Activated CD8-positive, alpha-beta memory T cell treated with anti-CD3 and anti-CD28 coated beads, Interleukin-2, amount 50 U/mL, for 4 hours (primary cell): ENCODE results near the gene AP5Z1.

Source experiments
- DNase-seq: peaks from one replicate; pipeline ENCODE4 v3.0.0-alpha.2; 2020

Gene AP5Z1

DNA sequence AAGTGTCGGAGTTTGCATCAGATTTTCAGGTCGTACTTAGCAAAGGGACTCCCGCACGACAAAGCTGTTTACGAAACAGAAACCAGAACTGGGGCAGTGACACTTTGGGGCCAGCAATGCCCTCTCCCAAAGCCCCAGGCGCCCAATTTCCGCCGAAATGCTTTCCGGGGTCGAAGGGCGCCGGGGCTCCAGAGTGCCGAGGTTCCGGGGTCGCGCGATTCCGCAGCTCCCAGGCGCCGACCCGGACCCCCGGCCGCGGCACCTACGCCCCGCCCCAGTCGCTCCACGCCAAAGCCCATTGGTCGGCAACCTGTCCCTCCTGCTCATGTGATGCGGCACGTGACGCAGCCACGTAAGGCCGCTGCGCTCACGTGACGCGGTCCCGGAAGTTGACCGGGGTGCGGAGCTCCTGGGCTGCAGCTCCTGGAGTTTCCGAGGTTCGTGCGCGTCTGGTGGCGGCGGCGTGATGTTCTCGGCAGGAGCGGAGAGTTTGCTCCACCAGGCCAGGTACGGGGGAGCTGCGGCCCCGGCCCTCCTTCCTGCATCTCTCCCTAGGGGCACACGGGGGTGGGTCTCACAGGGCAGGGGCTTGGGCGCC lies at the start of gene AP5Z1:
Gene AP5Z1, plus strand, starts transcription at position 374 of the 598 bp plus-strand sequence. Its CDS starts 93 bp downstream, at position 467.
- peak; percentile 95 for DNase-seq

DNA sequence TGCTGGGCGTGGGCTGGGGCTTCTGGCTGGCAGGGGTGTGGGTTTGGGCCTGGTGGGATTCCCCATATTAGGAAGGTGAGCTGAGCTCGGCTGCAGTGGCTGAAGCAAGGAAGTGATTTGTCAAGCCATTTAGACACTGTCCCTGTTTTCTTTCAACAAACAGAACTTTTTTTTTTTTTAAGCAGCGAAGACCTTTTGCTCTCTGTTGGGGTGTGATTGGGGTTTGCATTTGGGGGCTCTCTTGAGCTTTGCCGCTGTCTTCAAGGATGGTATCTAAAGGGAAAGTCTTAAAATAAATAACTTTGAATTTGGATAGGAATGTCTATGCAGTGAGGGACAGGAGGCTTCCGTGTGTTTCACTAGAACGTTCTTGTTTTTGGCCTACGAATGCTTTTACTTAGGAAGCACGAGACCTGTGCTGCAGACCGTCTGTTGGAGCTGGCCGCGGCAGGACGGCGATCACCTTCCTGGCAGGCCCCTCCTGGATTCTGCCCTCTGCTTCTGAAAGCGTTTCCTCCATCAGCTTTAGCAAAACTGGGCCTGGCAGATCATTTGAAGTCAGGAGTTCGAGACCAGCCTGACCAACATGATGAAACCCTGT lies 49.5 kb upstream of the AP5Z1 start:
- no peak for DNase-seq

DNA sequence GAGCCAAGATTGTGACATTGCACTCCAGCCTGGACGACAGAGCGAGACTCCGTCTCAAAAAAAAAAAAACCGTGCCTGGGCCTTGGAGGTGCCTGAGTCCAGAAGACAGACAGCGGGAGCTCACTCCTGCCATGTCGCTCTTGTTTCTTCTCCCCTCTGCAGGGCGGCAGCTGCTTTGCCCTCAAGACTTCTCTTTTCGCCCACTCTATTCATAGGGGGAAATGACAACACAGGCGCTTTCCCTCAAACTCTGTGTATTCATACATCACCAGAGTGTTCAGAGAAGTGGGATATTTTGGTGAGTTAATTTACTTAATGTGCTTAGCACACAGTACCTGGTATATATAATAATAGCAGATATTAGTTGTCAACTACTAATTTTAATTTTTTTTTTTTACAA lies 48.9 kb upstream of the AP5Z1 start:
- DNase-seq: no peak

DNA sequence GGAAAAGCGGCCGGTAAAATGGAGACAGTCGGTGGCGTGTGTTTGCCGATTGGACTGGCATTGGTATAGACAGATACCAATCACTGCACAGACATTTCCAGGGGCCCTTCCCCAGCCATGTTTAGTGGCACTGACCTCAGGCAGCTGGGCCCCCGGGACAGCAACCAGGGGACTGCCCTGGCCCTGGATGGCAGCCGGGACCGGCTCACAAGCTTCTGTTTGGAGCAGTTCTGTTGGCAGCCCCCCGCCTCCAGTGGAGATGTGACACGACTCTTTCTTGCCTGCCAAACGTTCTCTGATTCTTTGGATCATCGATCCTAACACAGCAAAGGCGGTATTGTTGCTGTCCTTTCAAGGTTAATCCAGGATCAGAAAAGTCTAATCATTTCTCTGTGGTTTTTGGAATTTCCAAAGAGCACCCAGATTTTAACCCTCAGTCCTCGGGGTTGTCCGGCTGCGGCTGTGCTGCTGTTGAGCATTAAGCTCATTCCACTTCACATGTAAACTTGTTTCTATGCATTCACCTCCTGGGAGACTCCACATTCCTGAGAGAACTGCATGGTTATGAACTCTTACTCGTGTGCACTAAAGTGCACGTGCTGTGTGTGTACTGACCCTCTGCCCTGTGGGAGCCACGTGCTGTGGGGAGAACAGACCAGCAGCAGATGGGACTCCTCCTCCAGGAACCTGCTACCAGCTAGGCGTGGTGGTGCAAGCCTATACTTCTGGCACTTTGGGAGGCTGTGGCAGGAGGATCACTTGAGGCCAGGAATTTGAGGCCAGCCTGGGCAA lies 47.3 kb upstream of the AP5Z1 start:
- DNase-seq: no peak

DNA sequence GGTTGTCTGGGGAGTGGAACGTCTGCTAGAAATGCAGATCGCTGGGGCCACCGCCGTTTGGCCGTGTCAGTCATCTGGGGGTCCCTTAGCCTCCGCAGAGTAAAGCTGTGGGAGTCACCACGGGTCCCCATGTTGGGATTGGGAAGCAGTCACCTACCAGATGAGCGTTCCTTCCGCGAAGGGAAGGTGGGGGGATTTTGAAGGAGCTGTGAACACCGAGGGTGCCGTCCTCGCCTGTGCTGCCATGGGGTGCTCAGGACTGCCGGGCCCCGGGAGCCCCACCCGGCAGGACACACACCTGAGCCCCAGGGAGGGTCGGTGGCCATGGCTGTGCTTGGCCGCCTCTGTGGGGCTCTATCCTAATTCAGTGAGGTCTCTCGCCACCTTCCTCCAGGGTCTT lies 46.2 kb upstream of the AP5Z1 start:
- DNase-seq: no peak

DNA sequence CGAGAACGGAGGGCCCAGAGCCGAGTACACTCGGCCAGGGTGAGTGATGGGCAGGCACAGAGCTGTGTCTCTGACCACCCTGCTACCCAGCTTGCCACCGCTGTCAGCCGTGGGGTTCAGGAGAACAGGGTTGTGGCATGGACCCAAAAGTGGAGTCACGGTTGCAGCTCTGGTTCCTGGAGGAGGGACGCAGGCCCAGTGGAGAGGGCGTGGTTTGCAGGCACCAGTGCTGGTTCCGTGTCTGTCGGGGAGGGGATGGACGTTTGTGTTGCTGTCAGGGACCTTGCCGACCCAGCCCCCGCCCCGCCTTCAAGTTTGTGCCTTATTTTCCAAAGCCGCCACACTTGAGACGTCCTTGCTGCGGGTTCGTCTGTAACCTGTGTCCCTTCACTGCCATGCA lies 45.1 kb upstream of the AP5Z1 start:
- no peak for DNase-seq

- no peak for DNase-seq
Observed at GRCh38 chr7:4730971-4731370, 44.5 kb upstream of the AP5Z1 start.

- DNase-seq: no peak
Observed at GRCh38 chr7:4731803-4732202, 43.6 kb upstream of the AP5Z1 start.

DNA sequence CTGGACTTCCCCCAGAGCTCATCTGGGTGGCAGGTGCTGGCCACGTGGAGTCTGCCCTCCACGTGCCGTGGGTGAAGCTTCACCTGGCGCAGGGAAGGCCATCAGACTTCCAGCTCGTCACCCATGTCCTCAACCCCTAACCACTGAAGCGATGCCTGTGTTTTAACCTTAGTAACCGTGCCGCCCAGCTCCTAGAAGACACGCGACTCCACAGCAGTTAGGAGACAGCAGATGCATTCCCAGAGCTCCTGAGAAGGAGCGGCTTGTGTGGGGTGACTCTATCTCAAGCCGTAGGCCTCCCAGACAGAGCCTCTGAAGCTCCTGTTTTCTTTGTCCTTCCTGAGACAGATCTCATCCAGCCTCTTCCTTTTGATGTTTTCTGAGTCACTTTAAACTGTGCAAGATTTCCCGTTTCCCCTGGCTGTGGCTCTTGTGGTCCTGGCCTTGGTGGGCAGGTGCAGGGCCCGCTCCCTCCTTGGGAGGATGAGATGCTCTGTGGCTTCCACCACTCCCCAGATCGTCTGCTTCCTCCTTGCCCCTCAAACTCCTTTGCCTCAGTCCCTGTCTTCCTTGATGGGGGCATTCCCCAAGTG lies 41.4 kb upstream of the AP5Z1 start:
- DNase-seq: no peak

- DNase-seq: no peak
Observed at GRCh38 chr7:4734587-4735345, 40.7 kb upstream of the AP5Z1 start.

GRCh38 chr7:4737300-4737699 lies 38.1 kb upstream of the AP5Z1 start:
- no peak for DNase-seq

GRCh38 chr7:4738711-4739527 lies 36.5 kb upstream of the AP5Z1 start:
- peak; percentile 36 for DNase-seq

DNA sequence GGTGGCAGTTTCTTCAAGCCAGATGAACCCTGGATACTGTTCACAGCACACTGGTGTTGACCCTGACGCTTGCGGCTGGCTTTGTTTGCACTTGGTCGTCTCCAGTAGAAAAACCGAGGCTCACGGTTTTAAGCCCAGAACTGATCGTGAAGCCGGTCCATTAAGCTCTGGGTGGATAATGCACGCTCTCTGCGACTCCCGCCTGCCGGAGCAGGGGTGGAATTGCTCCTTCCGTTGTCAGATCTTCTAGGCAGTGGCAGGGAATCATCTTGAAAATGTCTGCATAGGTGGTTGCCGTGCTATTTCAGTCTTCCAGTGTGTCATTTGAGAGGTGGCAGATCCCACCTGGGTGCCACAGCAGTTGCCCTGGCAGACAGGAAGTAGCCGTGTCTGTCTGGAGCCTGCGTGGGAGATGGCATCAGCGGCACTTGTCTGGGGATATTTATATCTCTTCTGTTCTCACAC lies 35.9 kb upstream of the AP5Z1 start:
- DNase-seq: peak; percentile 39

GRCh38 chr7:4740796-4741195 lies 34.6 kb upstream of the AP5Z1 start:
- DNase-seq: no peak

GRCh38 chr7:4742051-4742573 lies 33.3 kb upstream of the AP5Z1 start:
- DNase-seq: no peak

GRCh38 chr7:4742852-4743251 lies 32.6 kb upstream of the AP5Z1 start:
- no peak for DNase-seq

GRCh38 chr7:4744391-4745264 lies 30.8 kb upstream of the AP5Z1 start:
- DNase-seq: peak; percentile 71

GRCh38 chr7:4745265-4745919 lies 30.0 kb upstream of the AP5Z1 start:
- no peak for DNase-seq

- DNase-seq: no peak
Observed at GRCh38 chr7:4745971-4746919, 29.2 kb upstream of the AP5Z1 start.
